ENCODE data around the gene UGT2B10.

UGT2B10 gene

DNA sequence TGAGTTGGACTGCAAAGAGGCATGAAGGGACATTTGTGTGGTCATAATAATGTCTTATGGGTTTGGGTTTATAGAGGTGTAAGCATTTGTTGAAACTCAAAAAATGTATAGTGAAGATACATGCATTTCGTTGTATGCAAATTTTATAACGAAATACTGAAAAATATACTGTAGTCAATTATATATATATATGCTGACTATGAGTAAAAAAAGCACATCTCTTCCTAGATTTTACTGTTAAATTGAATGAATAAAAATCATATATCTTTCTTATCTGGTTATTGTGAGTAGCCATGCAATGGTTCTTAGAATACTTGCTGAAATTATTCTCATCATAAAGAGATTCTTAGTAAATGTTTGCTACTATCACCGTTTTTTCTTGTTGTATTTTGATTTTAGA lies 34.5 kb downstream of the UGT2B10 start:
- no peak for TF ChIP-seq JUND (IDR thresholded peaks at IDR 0.05; ENCODE audit: low read depth)
- in situ Hi-C loops (cut with HindIII; ENCODE audit: low pct_unique_long_range_greater_than_20kb, low sequenced_read_pairs) = no loop called here
- DNase-seq (ENCODE audit: low read depth in 1 of 2, low spot score in 1 of 2) = no peak

DNA sequence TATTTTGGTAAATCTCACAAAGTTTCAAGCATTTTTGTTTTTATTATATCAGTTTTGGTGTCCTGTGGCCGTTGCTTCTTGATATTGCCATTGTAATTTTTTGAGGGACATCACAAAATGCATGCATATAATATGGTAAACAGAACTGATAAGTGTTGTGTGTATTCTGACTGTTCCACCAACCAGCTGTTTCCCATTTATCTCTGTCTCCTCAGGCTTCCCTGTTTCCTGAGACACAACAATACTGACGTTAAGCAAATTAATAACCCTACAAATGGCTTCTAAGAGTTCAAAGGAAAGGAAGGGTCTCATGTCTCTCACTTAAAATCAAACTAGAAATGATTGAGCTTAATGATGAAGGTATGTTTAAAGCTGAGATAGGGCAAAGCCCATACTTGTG lies 40.0 kb downstream of the UGT2B10 start:
- in situ Hi-C loops (cut with HindIII; ENCODE audit: low pct_unique_long_range_greater_than_20kb, low sequenced_read_pairs) = no loop called here
- TF ChIP-seq JUND (IDR thresholded peaks at IDR 0.05; ENCODE audit: low read depth) = no peak

DNA sequence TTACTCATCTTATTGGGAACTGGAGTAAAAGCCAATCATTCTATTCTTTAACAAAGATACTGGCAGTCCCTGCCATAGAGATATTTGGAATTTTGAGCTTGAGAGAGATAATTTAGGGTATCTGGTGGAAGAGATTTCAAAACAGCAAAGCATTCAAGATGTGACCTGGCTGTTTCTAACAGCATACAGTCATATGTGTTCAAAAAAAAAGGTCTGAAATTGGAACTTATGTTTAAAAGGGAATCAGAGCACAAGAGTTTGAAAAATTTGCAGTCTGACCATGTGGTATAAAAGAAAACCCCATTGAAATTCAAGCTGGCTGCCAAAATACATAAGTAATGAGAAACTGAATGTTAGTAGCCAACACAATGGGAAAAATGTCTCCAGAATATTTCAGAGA lies 42.2 kb downstream of the UGT2B10 start:
- no peak for TF ChIP-seq JUND (IDR thresholded peaks at IDR 0.05; ENCODE audit: low read depth)

More for the DNA sequence above, 40.0 kb downstream of the UGT2B10 start:
- DNase-seq (ENCODE audit: low read depth in 1 of 2, low spot score in 1 of 2) = no peak

DNA sequence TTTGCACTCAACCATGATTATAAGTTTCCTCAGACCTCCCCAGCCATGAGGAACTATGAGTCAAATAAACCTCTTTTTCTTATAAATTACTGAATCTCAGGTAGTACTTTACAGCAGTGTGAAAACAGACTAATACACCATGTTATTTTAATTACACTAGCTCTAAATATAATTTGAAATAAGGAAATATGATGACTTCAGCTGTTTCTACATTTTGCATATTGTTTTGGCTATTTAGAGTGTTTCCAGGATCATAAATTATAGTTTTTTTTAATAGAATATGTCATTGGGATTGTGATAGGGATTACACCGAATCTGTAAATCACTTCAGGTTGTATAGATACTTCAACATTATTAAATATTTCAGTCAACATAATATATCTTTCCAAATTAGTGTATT lies 43.9 kb downstream of the UGT2B10 start:
- in situ Hi-C loops (cut with HindIII; ENCODE audit: low pct_unique_long_range_greater_than_20kb, low sequenced_read_pairs) = no loop called here
- TF ChIP-seq JUND (IDR thresholded peaks at IDR 0.05; ENCODE audit: low read depth) = no peak
- DNase-seq (ENCODE audit: low read depth in 1 of 2, low spot score in 1 of 2) = no peak

More for the DNA sequence above, 42.2 kb downstream of the UGT2B10 start:
- in situ Hi-C loops (cut with HindIII; ENCODE audit: low pct_unique_long_range_greater_than_20kb, low sequenced_read_pairs) = no loop called here
- DNase-seq (ENCODE audit: low read depth in 1 of 2, low spot score in 1 of 2) = no peak

DNA sequence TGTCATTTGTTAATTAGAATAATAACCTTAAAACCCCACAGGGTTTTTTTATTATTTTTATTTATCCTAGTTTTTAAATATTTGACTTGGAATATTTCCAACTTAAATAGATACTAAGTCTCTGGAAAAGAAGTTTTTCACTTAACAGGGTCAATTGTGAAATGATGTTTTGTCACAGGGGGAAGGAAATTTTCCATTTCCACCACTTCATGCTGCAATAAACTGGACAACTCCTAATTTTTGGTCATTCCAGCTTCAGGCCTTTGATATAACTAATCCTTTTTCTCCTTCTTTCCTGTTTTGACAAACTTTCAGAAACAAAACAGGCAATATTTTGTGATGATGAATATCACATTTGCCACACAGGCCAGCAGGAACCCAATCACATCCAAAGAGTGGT lies 45.3 kb downstream of the UGT2B10 start:
- DNase-seq (ENCODE audit: low read depth in 1 of 2, low spot score in 1 of 2) = no peak
- TF ChIP-seq JUND (IDR thresholded peaks at IDR 0.05; ENCODE audit: low read depth) = no peak
- in situ Hi-C loops (cut with HindIII; ENCODE audit: low pct_unique_long_range_greater_than_20kb, low sequenced_read_pairs) = no loop called here

DNA sequence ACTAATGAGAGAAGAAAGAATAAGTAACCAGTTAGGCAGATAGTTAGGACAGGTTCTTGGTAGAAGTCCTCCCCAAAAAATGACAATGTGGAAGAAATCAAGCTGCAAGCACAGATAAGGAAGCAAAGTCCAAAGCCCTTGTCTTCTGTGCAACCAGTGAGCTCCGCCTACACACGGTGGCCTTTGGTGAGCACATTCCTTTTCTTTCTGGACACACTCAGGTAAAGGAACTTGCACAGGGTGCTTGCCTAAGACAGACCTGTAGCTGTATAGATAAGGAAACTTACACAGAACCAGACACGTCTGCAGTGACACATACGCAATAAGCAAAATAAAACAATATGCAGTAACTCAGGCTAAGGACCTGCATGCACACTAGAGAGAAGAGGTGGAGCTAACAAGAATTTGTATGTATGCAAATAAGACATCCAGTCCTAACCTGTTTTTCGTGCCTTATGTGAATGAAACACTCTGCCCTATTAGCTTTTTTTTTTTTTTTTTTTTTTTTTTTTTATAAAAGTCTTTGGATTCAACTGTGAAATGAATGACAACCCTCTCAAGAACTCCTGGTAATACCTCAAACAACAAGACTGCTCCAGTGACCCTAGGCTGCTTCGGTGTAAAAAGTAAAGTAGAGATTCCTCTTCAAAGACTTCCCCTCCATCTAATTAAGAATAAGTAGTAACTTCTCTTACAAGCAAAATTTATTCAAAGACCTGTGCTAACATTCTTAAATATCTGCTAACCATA lies 48.8 kb downstream of the UGT2B10 start:
- in situ Hi-C loops (cut with HindIII; ENCODE audit: low pct_unique_long_range_greater_than_20kb, low sequenced_read_pairs) = no loop called here
- TF ChIP-seq JUND (IDR thresholded peaks at IDR 0.05; ENCODE audit: low read depth) = no peak
- DNase-seq (ENCODE audit: low read depth in 1 of 2, low spot score in 1 of 2) = peak in 1 of 2 experiments; percentile 70

DNA sequence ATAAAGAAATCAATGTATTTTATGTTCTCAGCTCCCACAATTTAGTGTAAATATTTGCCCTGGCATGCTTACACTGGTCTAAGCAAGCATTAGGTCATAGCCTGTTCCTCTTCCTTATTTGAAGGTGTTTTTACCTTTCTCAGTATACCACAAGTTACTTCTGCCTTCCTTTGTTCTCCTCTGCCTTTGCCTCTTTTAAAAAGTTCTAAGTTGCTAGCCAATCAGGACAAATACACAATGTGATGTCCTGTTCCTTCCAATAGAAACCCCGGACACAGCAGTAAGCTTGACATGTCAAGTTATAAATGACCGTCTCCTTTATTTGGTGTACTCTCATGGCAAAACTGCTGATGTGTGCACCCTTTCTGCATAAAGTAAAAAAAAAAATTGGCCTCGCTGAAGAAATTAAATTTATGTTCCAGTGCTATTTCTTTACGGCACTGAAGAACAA lies 49.4 kb downstream of the UGT2B10 start:
- peak in 1 of 2 experiments; percentile 85 for DNase-seq (ENCODE audit: low read depth in 1 of 2, low spot score in 1 of 2)
- in situ Hi-C loops (cut with HindIII; ENCODE audit: low pct_unique_long_range_greater_than_20kb, low sequenced_read_pairs) = no loop called here
- TF ChIP-seq JUND (IDR thresholded peaks at IDR 0.05; ENCODE audit: low read depth) = no peak

DNA sequence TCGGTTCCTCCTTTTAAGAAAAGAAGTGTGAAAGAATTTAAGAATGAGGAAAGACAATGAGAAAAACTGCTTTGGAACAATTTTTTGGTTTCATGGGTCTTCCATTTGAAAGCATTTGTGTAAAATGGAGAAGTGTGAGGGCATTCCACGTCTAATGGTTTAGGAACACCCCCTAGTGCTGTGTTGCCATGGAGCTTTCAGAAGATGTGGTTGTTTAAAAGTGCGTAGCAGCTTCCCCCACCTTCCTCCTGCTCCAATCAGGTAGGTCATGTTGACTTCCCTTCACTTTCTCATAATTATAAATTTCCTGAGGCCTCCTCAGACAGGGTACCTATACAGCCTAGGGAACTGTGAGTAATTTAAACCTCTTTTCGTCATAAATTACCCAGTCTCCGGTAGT lies 50.0 kb downstream of the UGT2B10 start:
- TF ChIP-seq JUND (IDR thresholded peaks at IDR 0.05; ENCODE audit: low read depth) = no peak
- in situ Hi-C loops (cut with HindIII; ENCODE audit: low pct_unique_long_range_greater_than_20kb, low sequenced_read_pairs) = no loop called here

DNA sequence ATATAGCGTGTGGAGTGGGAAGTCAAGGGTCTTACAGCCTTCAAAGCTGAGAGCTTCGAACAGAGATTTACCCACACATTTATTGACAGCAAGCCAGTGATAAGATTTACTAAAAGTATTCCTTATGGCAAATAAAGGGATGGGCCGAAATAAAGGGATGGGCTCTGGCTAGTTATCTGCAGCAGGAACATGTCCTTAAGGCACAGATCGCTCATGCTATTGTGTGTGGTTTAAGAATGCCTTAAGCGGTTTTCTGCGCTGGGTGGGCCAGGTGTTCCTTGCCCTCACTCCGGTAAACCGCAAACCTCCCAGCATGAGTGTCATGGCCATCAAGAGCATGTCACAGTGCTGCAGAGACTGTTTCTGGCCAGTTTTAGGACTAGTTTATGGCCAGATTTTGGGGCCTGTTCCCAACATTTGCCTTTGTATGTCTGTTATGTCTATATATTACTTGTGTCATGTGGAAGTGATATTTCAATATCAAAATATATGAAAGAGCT lies 53.5 kb downstream of the UGT2B10 start:
- no peak for DNase-seq (ENCODE audit: low read depth in 1 of 2, low spot score in 1 of 2)
- no peak for TF ChIP-seq JUND (IDR thresholded peaks at IDR 0.05; ENCODE audit: low read depth)
- in situ Hi-C loops (cut with HindIII; ENCODE audit: low pct_unique_long_range_greater_than_20kb, low sequenced_read_pairs) = no loop called here

More for the DNA sequence above, 50.0 kb downstream of the UGT2B10 start:
- no peak for DNase-seq (ENCODE audit: low read depth in 1 of 2, low spot score in 1 of 2)

DNA sequence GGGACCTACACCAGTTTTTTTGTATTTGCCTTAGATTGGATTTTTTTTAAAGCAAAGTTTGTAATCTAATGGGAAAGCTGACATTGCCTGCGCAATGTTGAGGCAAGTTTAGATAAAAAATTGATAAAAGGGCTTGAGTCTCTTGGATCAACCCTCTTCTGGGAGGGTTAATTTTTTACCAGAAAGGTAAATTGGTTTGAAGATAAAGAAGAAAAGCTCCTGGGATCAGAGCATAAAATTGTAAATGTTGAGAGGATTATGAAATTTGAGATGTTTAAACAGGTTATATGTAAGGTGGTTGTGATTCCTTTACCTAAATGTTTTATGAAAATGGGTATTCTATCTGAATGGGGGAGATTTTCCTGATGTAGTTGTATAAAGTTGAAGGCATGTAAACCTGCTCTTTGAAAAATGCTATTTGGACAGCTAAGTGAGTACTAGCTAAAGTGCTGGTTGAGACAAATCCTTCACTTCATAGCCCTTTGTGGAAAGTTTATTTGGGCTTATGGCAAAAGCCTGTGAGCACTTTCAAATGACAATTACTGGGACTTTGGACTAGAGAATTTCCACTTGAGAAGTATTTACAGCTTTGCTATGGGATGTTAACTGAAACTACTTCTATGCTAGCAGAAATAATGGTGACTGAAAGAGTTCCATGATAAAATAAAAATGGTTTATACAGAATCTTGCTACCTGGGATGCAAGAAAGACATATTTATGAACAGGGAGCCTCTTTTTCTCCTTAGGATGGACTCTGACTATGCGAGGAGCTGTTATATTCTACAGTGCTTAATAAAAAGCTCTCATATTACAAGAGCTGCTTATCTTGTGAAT lies 56.2 kb downstream of the UGT2B10 start:
- in situ Hi-C loops (cut with HindIII; ENCODE audit: low pct_unique_long_range_greater_than_20kb, low sequenced_read_pairs) = no loop called here
- no peak for DNase-seq (ENCODE audit: low read depth in 1 of 2, low spot score in 1 of 2)
- TF ChIP-seq JUND (IDR thresholded peaks at IDR 0.05; ENCODE audit: low read depth) = no peak

DNA sequence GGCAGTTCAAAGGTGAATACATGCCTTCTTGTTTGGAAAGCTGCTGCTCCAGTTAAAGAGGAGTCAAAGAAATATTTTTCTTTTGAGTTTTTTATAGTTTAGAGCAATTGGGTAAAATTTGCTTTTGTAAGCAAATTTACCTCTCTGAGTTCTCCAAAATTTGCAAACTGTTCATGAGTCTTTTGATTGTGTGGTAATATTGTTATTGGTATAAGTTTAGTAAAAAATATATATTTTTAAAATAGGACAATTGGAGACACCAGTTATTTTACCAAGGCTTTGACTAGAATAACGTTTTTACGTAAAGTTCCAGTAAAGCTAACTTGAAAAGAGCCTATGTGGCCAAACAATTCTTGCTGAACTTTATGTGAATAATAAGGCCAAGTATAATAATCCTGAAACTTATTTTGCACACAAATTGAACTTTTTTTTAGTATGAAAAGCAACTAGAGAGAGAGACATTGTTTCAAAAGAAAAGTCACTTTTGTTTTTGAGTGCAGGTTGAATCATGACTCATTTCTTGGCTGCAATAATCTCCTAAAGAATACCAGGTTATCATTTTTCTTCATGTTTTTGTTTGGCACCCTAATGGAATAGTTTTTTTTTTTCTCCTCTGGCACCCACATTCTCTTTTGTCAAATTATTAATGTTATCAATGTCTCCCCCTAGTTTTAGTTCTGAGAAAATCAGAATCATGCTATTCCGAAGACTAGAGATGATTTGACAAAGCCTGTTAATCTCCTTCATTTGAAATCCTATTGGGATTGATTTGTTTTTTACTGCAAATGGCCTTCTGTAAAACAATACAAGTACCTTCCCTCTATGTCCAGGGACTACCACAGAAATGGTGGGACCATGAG lies 57.1 kb downstream of the UGT2B10 start:
- no peak for TF ChIP-seq JUND (IDR thresholded peaks at IDR 0.05; ENCODE audit: low read depth)
- in situ Hi-C loops (cut with HindIII; ENCODE audit: low pct_unique_long_range_greater_than_20kb, low sequenced_read_pairs) = no loop called here
- no peak for DNase-seq (ENCODE audit: low read depth in 1 of 2, low spot score in 1 of 2)

DNA sequence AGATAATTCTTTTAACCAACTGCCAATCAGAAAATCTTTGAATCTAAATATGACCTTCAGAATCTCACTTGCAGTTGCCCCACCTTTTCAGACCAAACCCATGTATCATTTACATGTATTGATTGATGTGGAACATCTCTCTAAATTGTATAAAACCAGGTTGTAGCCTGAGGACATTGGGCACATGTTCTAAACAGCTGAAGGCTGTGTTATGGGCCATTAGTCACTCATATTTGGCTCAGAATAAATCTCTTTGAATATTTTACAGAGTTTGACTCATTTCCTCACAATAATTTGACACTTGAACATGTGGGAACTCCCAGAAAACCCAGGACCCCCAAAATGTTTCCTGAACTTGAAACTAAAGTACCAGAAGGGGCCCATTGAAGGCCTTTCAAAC lies 58.7 kb downstream of the UGT2B10 start:
- TF ChIP-seq JUND (IDR thresholded peaks at IDR 0.05; ENCODE audit: low read depth) = no peak
- DNase-seq (ENCODE audit: low read depth in 1 of 2, low spot score in 1 of 2) = no peak
- in situ Hi-C loops (cut with HindIII; ENCODE audit: low pct_unique_long_range_greater_than_20kb, low sequenced_read_pairs) = no loop called here

Measured in T47D (cell line).